HCT116 (cell line): ENCODE measurements around the gene DICER1. TPM values are rescaled to one million over a fixed set of nuclear protein-coding genes. Genes with fewer than 3 reads are reported as not detected.

ENCODE experiments used
- ATAC-seq: fragments of 200-7000 bp; cut with Tn5 transposase; 2 replicates; pipeline ENCODE4 v1.9.1; 2020; ENCODE audit warnings: mild to moderate bottlenecking, moderate library complexity
- BruUV-seq: library from RNA; stranded (reverse); fragments of 400-500 nt; replicated peaks from 2 replicates; lab custom pipeline; 2021; lab: Mats Ljungman, UMichigan
- CTCF ChIA-PET: fragments of 300-600 bp; sonication (Branson Sonifier 250); formaldehyde crosslinking; loops from one replicate; lab custom pipeline; 2021; ENCODE audit warnings: antibody characterized with exemption; lab: Charles Lee
- POLR2A ChIA-PET: fragments of 300-600, 350-600 bp; sonication (Branson Sonifier 250); formaldehyde crosslinking; loops from one replicate; lab custom pipeline; 2021; ENCODE audit warnings: antibody characterized with exemption; lab: Charles Lee
- RAD21 ChIA-PET, 2 experiments: fragments of 300-600 bp; sonication (Branson Sonifier 250); formaldehyde crosslinking; loops; one replicate each; lab custom pipeline; 2023; ENCODE audit warnings: low total read pairs in 2 of 2; ENCODE audit not compliant: uncharacterized antibody in 2 of 2, unreplicated experiment in 2 of 2, low non-redundant PET in 1 of 2; lab: Charles Lee
- DNase-seq: peaks from one replicate; pipeline ENCODE4 v3.0.0-alpha.2; 2010; ENCODE audit warnings: low read depth, low spot score
- H2AFZ ChIP-seq: fragments of 200-600 bp; shearing (Covaris generic), sonication (generic); 2 replicates; pipeline ENCODE4 v1.6.1; 2017; ENCODE audit warnings: low read depth, mixed run types, mixed read lengths, antibody characterized with exemption, low read length; ENCODE audit not compliant: poor library complexity, severe bottlenecking
- H3K27ac ChIP-seq: 2 replicates; pipeline ENCODE4 v1.5.1; 2012; ENCODE audit warnings: low read depth, low read length
- H3K27me3 ChIP-seq: fragments of 200-600 bp; sonication (generic); 2 replicates; pipeline ENCODE4 v1.6.1; 2016; ENCODE audit warnings: mixed run types, low read length, mixed read lengths; ENCODE audit not compliant: insufficient read depth
- H3K36me3 ChIP-seq, 2 experiments: fragments of 200-500 bp in 1 of 2; fragments of 200-600 bp in 1 of 2; sonication (Bioruptor generic) in 1 of 2; sonication (generic) in 1 of 2; 2 replicates each; pipeline versions ENCODE4 v1.5.1 to v1.6.1; 2014 to 2016; ENCODE audit warnings: low read length in 2 of 2, inconsistent platforms in 1 of 2, mixed read lengths in 1 of 2, mixed run types in 1 of 2; ENCODE audit not compliant: insufficient read depth in 2 of 2, control insufficient read depth in 1 of 2
- H3K4me1 ChIP-seq, 2 experiments: fragments of 200-600 bp in 1 of 2; sonication (generic) in 1 of 2; 2 replicates each; pipeline versions ENCODE4 v1.5.1 to v1.6.1; 2012 to 2017; ENCODE audit warnings: low read length in 2 of 2, inconsistent platforms in 1 of 2, mild to moderate bottlenecking in 1 of 2, mixed read lengths in 1 of 2, mixed run types in 1 of 2, moderate library complexity in 1 of 2; ENCODE audit not compliant: insufficient read depth in 2 of 2, control insufficient read depth in 1 of 2
- H3K4me2 ChIP-seq: fragments of 200-600 bp; sonication (generic); 2 replicates; pipeline ENCODE4 v1.6.1; 2017; ENCODE audit warnings: mixed run types, low read length, mixed read lengths
- H3K4me3 ChIP-seq, 2 experiments: fragments of 200-600 bp in 1 of 2; sonication (generic) in 1 of 2; replicated peaks in 1 of 2; 2 replicates each; pipeline ENCODE4 v1.5.1; 2011 to 2016; ENCODE audit warnings: low read length in 2 of 2, control low read depth in 1 of 2, low read depth in 1 of 2, mild to moderate bottlenecking in 1 of 2, mixed read lengths in 1 of 2, mixed run types in 1 of 2
- H3K79me2 ChIP-seq: fragments of 200-600 bp; sonication (generic); 2 replicates; pipeline ENCODE4 v1.6.1; 2017; ENCODE audit warnings: mild to moderate bottlenecking, mixed run types, low read length, moderate library complexity, mixed read lengths; ENCODE audit not compliant: insufficient read depth
- H3K9ac ChIP-seq: fragments of 200-600 bp; sonication (generic); 2 replicates; pipeline ENCODE4 v1.6.1; 2016; ENCODE audit warnings: low read length, mixed read lengths
- H3K9me2 ChIP-seq: fragments of 200-600 bp; sonication (generic), shearing (Covaris generic); 2 replicates; pipeline ENCODE4 v1.6.1; 2017; ENCODE audit warnings: mixed run types, mild to moderate bottlenecking, moderate library complexity; ENCODE audit not compliant: insufficient read depth
- H3K9me3 ChIP-seq, 2 experiments: fragments of 200-500 bp in 1 of 2; fragments of 200-600 bp in 1 of 2; sonication (Bioruptor generic) in 1 of 2; sonication (generic) in 1 of 2; 2 replicates each; pipeline ENCODE4 v1.6.1; 2014 to 2017; ENCODE audit warnings: low read length in 2 of 2, mixed read lengths in 2 of 2, inconsistent platforms in 1 of 2, low read depth in 1 of 2, mild to moderate bottlenecking in 1 of 2, mixed run types in 1 of 2, moderate library complexity in 1 of 2; ENCODE audit not compliant: control insufficient read depth in 1 of 2, insufficient read depth in 1 of 2
- H4K20me1 ChIP-seq: fragments of 200-600 bp; sonication (generic), shearing (Covaris generic); 2 replicates; pipeline ENCODE4 v1.6.1; 2017; ENCODE audit warnings: mixed run types, mild to moderate bottlenecking, moderate library complexity; ENCODE audit not compliant: insufficient read depth
- CBX3 ChIP-seq: IDR thresholded peaks from 2 replicates; pipeline ENCODE4 v1.6.1; 2012; ENCODE audit warnings: low read depth
- CEBPB ChIP-seq: IDR thresholded peaks from 2 replicates; pipeline ENCODE4 v1.6.1; 2012; ENCODE audit warnings: low read depth
- EZH2phosphoT487 ChIP-seq: fragments of 200-600 bp; IDR thresholded peaks from 2 replicates; pipeline ENCODE4 v1.6.1; 2018; ENCODE audit warnings: antibody characterized with exemption, borderline replicate concordance
- FOSL1 ChIP-seq: IDR thresholded peaks from 2 replicates; pipeline ENCODE4 v1.6.1; 2012; ENCODE audit warnings: low read depth
- REST ChIP-seq: IDR thresholded peaks from 2 replicates; pipeline ENCODE4 v1.6.1; 2012; ENCODE audit warnings: low read depth
- SIN3A ChIP-seq: IDR thresholded peaks from 2 replicates; pipeline ENCODE4 v1.6.1; 2012; ENCODE audit warnings: low read depth
- SP1 ChIP-seq: IDR thresholded peaks from 2 replicates; pipeline ENCODE4 v1.6.1; 2012; ENCODE audit warnings: low read depth
- SRF ChIP-seq: IDR thresholded peaks from 2 replicates; pipeline ENCODE4 v1.6.1; 2012; ENCODE audit warnings: low read depth
- YY1 ChIP-seq: IDR thresholded peaks from 2 replicates; pipeline ENCODE4 v1.6.1; 2011; ENCODE audit warnings: low read length, low read depth, moderate library complexity, mild to moderate bottlenecking; ENCODE audit not compliant: insufficient replicate concordance; ENCODE audit errors: extremely low read depth
- ZBTB33 ChIP-seq: IDR thresholded peaks from 2 replicates; pipeline ENCODE4 v1.6.1; 2011; ENCODE audit warnings: mild to moderate bottlenecking, low read length, moderate library complexity; ENCODE audit not compliant: insufficient replicate concordance; ENCODE audit errors: extremely low read depth
- ZFX ChIP-seq: fragments of 450-650 bp; IDR thresholded peaks from 2 replicates; pipeline ENCODE4 v1.6.1; 2017
- intact Hi-C: fragments of 100-400 bp; cut with micrococcal nuclease; formaldehyde crosslinking; loops from 2 replicates; pipeline ENCODE4 v1.10.0; 2022
- total RNA-seq: library from RNA; stranded (reverse); gene quantifications from one replicate; pipeline ENCODE4 v1.2.1, GENCODE V29; 2021; ENCODE audit not compliant: unreplicated experiment
- TF ChIP-seq, protein P1 (sequence below): IDR thresholded peaks from 2 replicates; pipeline ENCODE4 v1.6.1; 2012

Gene DICER1
- total RNA-seq, 1 experiment from 2014 or later = 38.6 TPM

GRCh38 chr14:95137804-95138167 is 19.5 kb downstream of the DICER1 start:
- Histone ChIP-seq H3K9ac (no peak overlapping the region), H3K27me3 (no peaks in the 10 kb centered on the region), H3K4me1 (no peaks in the 10 kb centered on the region), H4K20me1 (peaks cover 5% of the 10 kb centered on the region; the same call in 1 of the 2 replicates), H3K79me2 (peaks cover 95% of the 10 kb centered on the region), H2AFZ (no peak overlapping the region), H3K9me2 (no peaks in the 10 kb centered on the region), H3K4me2 (no peak overlapping the region), H3K27ac (no peak overlapping the region), H3K36me3 (peaks cover under 1 to 2% of the 10 kb centered on the region in 2 experiments; a peak in 1 of 4 replicates), H3K4me3 (no peak overlapping the region), H3K9me3 (no peaks in the 10 kb centered on the region)
- ChIA-PET CTCF (no interaction called here), RAD21 (no interaction called here), POLR2A (no interaction called here)
- TF ChIP-seq ZFX (no peak), SRF (no peak), CBX3 (no peak), SP1 (no peak), EZH2phosphoT487 (no peak), ZBTB33 (no peak), CEBPB (no peak), REST (no peak), FOSL1 (no peak), YY1 (no peak), SIN3A (no peak)
- TF ChIP-seq, protein P1, sequence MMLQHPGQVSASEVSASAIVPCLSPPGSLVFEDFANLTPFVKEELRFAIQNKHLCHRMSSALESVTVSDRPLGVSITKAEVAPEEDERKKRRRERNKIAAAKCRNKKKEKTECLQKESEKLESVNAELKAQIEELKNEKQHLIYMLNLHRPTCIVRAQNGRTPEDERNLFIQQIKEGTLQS = no peak
- intact Hi-C loops = no loop called here
- ATAC-seq (no peak), DNase-seq (no peak)
- no TSS peak for BruUV-seq
